Embryonic facial prominence (tissue), 1 donor: ENCODE data around the gene PPP1CA.

Experiments
- DNase-seq: peaks from one replicate; pipeline ENCODE4 v3.0.0-alpha.2; 2016; ENCODE audit errors: extremely low spot score

The PPP1CA gene

DNA sequence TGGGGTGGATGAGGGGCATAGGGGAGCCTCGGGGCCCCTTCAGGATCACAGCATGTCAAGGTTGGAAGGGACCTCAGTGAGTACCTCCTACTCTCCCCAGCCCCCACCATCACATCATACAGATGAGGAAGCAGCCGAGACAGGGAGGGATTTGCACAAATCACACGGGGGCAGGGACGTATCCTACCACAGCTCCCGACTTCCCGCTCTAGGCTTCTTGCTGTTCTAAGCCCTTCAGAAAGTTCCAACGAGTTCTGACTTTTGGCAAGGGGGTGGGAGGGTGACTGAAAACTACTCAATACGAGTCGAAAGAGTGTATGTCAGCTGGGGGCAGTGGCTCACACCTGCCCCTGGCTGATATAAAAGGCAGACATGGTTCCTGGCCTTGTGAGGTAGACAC is 14.6 kb downstream of the PPP1CA start:
- DNase-seq = no peak

DNA sequence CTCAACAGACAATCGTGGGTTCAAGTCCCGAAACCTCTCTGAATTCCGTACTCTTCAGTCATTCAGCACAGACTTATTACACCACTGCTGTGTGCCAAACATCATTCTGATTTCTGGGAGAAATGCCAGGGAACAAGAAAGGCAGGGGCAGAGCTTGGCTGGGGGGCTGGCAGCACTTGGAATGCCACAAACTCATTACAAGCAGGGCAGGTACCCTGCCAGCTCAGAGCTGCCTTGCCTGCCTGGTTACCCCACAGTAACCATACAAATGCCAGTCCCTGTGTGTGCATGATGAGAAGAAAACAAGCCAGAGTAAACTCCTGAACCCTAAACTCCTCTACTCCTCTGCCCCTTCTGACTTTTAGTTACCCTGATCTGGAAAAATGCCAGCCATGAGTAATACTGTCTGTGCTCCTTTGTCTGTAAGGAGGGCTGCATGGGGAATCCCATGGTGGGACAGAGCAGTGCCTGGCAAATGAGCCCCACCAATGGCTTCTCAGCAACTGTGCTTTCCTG is 16.7 kb downstream of the PPP1CA start:
- no peak for DNase-seq

DNA sequence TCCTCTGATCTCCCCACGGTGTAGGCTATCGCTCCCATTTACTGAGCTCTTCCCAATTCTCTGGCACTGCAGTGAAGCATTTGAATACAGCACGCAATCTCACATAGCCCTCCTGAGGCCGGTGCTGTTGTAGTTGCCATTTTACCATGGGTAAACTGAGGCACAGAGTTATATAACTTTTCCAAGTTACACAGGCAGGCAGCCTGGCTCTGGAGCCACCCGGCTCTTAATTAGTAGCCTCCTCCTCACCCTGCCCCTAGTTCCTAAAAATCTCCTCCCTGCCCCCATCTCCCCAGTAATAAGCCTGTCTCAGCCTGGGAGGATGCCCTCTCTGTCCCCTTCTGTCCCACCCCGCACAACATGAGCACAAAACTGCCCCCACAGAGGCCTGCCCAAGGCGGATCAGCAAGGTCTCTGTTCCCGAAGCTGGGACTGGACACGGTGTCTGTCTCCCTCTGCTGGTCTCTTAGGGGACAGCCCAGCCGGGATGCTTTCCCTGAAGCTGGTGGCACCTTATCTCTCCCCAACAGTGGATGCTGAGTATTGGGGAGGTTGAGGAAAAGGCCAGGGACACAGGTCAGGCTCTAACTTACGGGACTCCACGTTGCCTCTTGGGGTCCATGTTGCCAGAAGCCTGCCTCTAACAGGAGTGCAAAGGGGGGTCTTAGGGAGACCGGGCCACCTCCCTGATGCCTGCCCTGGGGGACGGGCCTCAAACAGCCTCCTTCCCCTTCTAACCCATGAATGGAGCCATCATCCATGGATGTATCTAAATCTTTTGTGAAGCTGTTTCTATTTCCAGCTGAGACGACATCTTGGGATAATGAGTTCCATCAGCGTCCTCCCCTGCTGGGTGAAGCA is 19.2 kb downstream of the PPP1CA start:
- no peak for DNase-seq

DNA sequence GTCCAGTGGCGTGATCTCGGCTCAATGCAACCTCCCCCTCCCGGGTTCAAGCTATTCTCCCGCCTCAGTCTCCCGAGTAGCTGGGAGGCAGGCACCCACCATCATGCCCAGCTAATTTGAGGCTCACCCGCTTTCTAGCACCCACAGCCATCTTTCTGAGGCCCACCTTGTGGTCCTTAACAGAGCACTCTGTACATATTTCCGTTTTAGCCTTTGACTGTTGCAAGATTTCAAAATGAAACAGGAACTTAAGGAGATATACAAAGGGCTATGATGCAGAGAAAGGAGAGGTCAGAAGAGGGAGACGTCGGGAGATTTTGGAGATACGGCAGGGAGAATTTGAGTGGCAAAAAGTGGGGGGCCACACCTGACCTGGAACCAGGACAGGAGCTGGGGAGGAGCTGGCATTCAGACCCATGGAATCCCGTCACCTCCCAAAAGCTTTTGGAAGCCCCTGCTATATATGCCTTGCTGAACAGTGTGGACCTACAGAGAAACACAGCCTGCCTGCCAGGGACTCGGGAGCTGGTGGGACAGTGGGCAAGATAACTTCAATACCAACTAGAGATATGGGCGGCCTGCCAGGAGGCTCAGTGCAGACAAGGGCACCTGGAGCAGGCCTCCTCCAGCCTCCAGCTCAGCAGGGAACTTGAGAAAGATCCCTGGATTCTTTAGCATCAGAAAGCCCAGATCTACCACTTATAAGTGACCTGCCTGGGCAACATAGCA is 20.2 kb downstream of the PPP1CA start:
- no peak for DNase-seq

DNA sequence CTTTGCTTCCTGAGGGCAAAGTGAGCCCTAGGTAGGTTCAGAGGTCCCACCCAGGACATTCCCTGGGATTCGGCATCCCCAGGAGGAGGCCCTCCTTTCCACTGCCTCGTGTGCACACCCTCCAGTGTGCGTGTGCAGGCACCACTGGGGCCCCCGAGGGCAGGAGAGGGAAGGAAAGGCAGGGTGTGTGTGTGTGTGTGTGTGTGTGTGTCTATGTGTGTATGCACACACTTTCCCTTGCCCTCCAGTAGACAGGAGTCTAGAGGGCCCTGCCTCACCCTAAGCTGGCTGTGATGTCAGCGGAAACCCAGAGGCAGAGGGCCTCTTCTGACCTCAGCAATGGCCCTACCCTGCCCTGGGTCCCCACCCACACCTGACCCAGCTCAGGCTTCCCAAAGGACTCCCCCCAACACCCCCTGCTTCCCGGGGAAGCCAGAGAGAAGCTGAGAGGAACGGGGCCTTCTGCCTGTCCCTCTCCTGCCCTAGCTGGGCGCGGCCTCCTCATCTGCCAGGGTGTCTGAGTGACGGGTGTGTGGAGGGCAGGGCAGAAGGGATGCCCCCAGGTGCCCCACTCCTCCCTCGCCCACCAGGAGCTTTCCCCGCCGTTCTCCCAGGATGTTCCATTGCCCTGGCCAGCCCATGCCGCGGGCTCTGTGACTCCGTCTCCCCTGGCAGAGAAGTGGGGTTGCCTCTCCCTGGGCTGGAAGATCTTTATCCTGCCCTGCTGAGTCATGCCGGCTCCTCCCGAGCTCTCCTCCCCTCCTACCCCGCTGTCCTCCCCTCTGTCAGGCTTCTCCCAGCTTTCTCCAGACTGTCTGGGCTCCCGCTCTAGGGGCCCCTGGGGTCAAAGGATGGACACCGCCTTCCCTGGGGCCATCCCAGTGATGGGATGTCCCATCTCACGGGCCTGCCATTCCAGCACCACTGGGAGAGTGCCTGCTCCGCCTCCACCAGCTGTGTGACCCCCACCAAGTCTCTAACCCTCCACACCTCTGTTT is 22.3 kb downstream of the PPP1CA start:
- DNase-seq = no peak

DNA sequence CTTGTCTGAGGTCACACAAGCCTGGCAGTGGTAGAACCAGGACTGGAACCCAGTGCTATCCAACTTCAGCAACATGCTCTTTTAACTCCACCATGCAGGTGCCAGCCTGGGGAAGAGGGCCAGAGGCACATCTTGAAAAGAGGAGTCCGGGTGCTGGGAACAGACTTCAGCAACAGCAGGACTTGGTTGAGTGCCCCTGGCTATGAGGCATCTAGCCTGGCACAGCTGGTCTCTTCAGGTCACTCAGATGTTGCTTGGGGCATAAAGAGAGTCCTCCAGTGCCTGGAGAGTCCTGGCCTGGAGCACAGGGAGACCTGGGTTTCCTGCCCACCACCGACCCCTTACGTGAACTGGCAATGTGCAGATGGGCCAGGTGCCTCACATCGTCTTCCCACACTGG is 23.1 kb downstream of the PPP1CA start:
- no peak for DNase-seq

DNA sequence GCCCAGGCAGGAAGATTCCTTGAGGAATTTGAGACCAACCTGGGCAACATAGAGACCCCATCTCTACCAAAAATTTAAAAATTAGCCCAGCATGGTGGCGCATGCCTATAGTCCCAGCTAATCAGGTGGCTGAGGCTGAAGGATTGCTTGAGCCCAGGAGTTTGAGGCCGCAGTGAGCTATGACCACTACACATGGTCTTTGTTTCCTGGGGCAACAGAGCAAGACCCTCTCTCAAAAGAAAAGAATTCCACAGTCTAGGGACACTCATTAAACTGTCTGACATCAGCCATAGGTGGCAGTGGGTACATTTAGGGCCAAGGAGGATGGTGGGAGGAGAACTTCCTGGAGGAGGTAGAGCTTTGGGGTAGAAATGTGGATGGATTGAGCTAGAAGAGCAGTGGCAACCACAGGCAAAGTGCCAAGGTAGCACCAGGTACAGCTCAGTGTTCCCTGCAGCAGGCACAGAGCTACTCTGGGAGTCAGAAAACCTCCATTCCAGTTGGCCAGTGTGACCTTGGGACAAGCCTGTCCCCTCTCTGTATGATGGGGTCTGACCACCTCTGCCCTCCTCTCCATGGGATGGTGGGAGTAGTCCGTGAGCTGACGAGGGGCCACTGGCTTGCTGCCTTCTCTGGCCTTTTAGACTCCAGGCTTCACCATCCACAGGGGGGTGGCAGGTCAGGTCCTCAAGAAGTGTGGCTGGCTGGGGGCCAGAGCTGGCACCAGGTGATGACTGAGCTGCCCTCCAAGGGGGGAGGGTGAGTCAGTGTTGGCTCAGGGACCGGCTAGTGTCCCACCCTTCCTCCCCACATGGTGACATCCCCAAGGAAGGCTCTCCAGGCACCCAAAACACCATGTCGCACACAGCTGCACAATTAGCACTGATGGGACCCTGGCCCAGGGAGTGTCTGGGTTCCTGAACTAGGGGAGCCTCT is 24.5 kb downstream of the PPP1CA start:
- no peak for DNase-seq

DNA sequence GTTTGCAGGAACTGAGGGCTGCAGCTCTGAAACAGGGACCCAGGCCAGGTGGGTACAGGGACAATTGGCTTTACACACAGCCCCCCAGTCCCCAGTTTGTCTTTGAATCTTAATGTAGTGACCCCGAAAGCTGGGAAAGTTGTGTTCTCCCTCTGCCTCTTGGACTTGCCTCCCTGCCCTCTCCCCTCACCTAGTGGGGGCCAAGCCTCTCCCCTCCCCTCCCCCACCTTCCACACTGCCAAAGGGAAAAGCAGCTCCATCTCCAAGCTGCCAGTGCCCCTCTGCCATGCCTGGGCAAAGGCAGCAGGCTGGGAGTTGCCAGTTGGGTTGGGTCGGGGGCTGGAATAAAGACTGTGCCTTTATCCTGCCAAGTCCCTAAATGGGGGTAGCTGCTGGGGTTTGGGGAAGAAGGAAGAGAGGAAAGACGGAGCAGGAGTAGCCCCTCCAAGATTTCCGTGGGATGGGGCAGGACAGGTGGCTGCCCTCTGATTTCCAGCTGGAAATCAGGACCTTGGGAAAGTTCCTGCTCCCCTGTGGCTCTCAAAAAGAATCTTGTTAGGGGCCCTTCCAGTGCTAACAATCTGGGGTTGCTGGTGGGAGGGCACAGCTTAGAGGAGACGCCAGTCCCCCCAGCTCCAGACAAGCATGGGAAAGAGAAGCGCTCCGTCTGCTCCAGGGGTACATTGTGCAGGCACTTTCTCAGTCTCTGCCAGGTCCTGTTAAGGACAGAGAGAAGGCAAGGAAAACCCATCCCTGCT is 25.4 kb downstream of the PPP1CA start:
- DNase-seq = no peak

DNA sequence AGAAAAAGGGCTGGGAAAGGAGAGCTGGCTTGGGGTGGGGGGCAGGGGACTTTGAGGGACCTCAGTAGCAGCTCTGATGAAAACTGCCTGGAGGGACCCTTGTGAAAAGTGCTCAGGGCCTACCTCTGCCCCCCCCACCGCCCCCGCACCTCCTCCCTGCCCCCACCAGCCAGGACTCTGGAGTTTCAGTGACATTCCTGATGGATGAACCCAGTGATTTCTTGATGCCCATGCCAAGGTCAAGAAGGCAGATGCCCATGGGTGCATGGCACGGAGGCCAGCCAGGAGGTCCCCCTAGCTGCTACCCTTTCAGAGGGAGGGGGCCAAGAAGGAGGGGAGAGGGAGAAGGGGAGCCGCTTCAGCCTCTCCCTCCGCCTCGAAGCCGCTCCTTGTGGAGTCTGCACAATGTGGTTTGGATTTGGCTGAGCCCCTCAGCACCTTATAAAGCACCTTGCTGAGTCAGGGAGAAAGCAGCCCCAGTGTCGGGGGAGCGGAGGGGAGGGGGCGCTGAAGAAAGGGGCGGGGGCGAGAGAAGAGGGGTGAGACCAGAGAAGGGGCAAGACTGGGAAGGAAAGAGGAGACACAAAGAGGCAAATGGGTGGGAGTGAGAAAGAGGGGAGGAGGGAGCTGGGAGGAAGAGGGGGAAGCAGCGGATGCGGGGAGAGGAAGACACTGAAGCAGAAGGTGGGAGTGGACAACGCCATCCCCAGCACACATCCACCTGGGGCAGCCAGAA is 26.2 kb downstream of the PPP1CA start:
- no peak for DNase-seq

DNA sequence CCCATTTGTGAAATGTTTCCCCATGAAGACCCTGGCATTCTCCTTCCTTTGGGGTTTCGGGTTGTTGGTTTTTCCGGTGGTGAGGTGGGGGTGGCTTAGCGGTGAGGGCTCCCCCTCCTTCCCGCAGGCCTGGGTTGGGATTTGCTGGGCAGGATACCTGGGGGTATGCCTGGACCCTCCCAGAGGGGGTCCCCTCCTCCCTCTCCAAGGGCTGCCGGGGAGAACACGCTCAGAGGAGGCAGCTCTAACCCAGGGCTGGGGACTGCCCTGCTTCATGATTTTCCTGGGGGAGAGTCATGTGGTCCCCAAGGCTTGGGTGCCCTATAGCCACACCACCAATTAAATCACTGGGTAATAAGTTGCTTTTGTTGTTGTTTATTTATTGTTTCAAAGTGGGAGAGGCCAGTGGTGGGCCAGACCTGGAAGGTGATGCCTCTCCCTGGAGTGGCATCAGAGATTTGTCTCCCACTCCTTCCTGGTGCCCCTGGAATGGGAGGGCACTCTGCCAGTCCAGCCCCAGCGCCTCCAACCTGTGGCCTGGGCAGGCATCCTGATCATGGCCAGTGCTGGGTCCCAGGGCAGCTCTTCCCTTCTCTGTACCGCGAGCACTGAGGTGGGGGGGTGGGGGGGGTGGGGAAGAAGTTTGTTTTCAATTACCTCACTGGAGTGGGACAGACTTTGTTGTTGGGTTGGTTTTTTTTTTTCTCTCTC is 26.9 kb downstream of the PPP1CA start:
- DNase-seq = no peak

DNA sequence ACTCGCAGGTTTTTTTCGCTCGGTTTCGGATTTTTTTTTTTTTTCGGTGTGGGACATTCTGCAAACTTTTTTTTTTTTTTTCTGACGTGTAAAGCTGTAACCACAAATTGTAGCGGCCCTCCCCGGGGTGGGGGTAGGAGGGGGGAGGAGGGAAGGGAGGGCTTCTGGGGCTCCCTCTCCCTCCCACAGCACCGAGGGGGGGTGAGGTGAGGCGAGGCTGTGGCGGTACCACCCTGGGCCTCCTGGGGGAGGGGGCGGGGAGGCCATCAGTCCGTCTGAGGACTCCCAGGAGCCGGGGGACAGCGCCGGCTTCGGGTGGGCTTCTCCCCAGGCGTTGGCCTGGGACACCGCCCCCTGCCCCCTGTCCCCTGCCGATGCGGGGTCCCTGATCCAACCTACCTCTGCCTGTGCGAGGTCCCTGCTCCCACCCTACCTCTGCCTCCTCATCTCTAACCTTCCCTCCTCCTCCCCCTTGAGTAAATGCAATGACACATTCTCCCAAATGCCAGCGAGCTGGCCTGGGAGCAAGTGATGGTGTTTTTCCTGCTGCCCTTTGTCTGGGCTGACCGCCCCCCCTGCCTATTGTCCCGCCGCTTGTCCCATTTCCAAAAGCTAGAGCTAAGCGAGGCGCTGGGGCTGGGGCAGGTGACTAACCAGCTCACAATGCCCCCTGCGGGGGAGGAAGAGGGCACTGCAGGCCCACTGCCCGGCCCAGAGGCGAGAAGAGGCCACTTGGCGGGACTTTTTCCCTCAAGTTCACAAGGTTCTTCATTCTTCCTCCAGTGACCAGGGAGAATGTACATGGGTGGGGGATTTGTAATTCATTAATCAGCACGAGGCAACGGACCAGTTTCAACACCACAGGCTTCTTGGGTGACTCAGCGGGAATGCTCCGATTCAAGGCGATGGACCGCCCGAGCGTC is 27.7 kb downstream of the PPP1CA start:
- no peak for DNase-seq

DNA sequence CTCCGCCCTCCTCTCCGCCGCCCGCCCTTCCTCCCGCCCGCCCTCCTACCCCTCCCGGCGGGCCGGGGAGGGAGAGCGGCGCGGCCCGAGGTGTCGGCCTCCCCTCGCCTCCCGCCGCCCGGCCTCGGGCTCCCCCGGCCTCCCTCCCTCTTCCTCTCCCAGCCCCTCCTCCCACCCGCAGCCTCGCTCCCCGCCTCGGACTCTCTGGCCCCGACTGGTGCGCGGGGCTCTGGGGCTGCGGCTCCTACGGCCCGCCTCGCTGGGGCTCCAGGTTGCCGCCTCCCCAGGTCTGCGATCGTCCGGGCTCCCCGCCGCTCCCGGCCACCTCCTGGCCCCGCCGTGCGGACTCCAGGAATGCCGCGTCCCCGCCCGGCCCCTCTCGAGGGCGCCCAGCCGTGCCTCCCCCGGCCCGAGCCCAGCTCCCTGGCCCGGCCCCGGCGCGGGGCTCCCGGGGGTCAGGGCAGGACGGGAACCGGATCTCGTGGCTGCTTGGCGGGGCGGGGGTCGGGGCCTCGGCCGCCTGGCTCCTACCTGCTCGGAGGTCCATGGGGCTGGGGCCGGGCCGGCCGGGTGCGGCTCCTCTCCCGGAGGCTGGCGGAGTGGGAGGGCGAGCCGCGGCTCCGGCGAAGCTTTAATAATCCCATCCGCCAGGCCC is 28.5 kb downstream of the PPP1CA start, which contains the start of gene CLCF1:
Gene CLCF1, minus strand, starts transcription at position 606 of the 655 bp plus-strand sequence. Its CDS starts 59 bp downstream, at position 547.
- no peak for DNase-seq

DNA sequence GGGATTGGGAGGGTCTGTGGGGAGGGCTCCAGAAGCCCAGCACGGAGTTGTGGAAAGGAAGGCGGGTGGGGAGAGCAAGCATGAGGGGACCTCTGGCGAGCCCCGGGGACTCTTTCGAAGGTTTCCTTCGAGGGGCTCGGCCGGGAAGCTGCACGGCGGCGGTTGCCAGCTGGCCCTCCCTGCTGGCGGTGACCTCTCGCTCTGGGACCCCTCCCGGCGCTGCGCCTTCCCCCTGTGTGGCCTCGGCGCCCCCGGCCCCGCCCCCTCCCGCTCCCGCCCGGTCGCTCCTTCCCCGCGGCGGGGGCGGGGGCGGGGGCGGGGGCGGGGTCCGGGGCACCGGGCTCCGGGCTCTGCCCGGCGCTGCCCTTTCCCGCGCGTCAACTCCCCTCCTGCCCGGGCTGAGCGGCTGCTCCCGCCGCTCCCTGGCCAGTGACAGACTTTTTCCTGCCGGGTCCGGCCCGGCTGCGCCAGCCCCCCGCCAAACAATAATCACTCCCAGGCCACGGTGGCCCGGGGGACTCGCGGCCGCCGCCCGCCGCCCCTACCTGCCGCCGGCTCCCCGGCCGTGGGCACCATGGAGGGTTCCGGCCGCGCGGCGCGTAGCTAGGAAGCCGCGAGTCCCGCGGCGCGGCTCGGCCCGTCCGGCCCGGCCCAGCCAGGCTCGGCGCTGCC is 29.2 kb downstream of the PPP1CA start:
- DNase-seq = no peak

DNA sequence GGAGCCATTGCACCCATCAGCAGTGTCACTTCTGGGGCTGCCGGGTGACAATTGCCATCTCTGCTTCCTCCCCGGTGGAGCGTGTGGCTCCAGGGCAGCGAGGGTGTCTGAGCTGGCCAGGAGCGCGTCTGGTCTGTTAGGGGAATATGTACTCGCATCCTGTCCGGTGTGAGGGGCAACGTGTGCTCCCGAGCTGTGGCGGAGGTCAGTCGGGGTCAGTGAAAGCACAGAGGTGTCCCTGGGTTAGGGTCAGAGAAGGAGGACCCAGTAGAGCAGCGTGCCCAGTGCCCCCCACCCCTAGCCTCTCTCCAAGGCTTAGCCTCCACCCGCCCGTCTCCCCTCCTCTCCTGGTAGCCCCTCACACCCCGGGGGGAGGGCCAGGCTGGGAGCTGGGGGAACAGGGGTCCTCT is 29.7 kb downstream of the PPP1CA start:
- DNase-seq = no peak

DNA sequence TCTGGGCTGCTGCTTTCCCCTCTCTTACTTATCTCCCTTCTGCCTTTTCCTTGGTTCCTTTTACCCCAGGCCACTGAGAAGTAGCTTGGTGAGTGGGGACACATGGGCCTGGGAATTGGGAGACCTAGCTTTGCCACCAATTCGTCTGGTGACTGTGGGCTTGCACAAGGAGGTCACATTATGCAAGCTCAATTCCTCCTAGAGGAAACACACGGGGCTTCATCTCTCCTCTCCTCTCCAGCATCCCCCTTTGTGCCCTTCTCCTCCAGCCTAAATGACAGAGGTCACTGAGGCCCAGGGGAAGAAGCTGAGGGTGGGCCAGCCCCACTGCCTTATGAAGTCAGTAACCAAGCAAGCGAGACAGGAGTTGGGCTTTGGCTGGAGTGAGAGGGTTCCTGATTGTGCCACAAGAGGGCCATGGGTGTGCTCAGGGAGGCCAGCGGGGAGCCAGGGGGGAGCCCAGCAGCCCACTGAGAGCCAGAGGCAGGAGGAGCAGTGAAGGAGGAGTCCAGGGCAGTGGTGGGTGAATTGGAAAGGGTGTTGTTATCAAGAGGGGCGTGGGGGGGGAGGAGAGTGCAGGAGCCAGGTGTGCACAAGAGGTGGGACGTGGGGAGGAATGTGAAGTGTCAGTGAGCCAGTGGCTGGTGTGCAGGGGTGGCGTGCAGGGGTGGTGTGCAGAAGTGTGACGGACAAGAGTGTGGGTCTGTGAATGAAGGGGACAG is 30.3 kb downstream of the PPP1CA start:
- DNase-seq = no peak
